Astrocyte (in vitro differentiated cells and primary cell): ENCODE measurements around the gene METTL16. TPM values are rescaled to one million over a fixed set of nuclear protein-coding genes. Genes with fewer than 3 reads are reported as not detected.

Experiments used
- DNase-seq: peaks from one replicate; pipeline ENCODE4 v3.0.0-alpha.2; 2010; ENCODE audit warnings: low read depth
- FAIRE-seq: peaks from 2 replicates; lab custom pipeline; 2011; peaks lifted over from hg19 to GRCh38; lab: Jason Lieb, UNC
- H2AFZ ChIP-seq: 2 replicates; pipeline ENCODE4 v1.6.0; 2012; ENCODE audit warnings: low read depth, low read length, inconsistent platforms
- H3K27ac ChIP-seq: 2 replicates; pipeline ENCODE4 v1.5.1; 2011; ENCODE audit warnings: low read depth, low read length, inconsistent platforms
- H3K27me3 ChIP-seq: 2 replicates; pipeline ENCODE4 v1.6.0; 2011; ENCODE audit warnings: low read length, inconsistent platforms; ENCODE audit not compliant: insufficient read depth
- H3K36me3 ChIP-seq: 2 replicates; pipeline ENCODE4 v1.5.1; 2011; ENCODE audit warnings: low read length, inconsistent platforms; ENCODE audit not compliant: insufficient read depth
- H3K4me1 ChIP-seq: 2 replicates; pipeline ENCODE4 v1.5.1; 2011; ENCODE audit warnings: low read length, inconsistent platforms; ENCODE audit not compliant: insufficient read depth
- H3K4me2 ChIP-seq: 2 replicates; pipeline ENCODE4 v1.6.0; 2012; ENCODE audit warnings: low read length, inconsistent platforms
- H3K4me3 ChIP-seq: 2 replicates; pipeline ENCODE4 v1.5.1; 2011; ENCODE audit warnings: low read depth, mild to moderate bottlenecking, low read length, inconsistent platforms; ENCODE audit not compliant: insufficient read depth
- H3K79me2 ChIP-seq: 2 replicates; pipeline ENCODE4 v1.6.0; 2012; ENCODE audit warnings: mild to moderate bottlenecking, low read length, inconsistent platforms; ENCODE audit not compliant: insufficient read depth
- H3K9ac ChIP-seq: 2 replicates; pipeline ENCODE4 v1.6.0; 2012; ENCODE audit warnings: mild to moderate bottlenecking, low read length, inconsistent platforms
- H3K9me3 ChIP-seq: 2 replicates; pipeline ENCODE4 v1.5.1; 2012; ENCODE audit warnings: low read depth, mild to moderate bottlenecking, low read length, inconsistent platforms; ENCODE audit not compliant: insufficient read depth
- H4K20me1 ChIP-seq: 2 replicates; pipeline ENCODE4 v1.6.0; 2012; ENCODE audit warnings: low read length, inconsistent platforms; ENCODE audit not compliant: insufficient read depth
- H3K27ac Mint-ChIP-seq: one replicate; pipeline ENCODE4 v1.8.0; 2021; ENCODE audit warnings: mild to moderate bottlenecking, mixed read lengths; ENCODE audit not compliant: unreplicated experiment
- H3K27me3 Mint-ChIP-seq: one replicate; pipeline ENCODE4 v1.8.0; 2021; ENCODE audit warnings: low read depth, mixed read lengths; ENCODE audit not compliant: unreplicated experiment
- H3K36me3 Mint-ChIP-seq: one replicate; pipeline ENCODE4 v1.8.0; 2021; ENCODE audit warnings: low read depth, mixed read lengths; ENCODE audit not compliant: unreplicated experiment
- H3K4me1 Mint-ChIP-seq: one replicate; pipeline ENCODE4 v1.8.0; 2021; ENCODE audit warnings: low read depth, mixed read lengths; ENCODE audit not compliant: unreplicated experiment
- H3K4me3 Mint-ChIP-seq: one replicate; pipeline ENCODE4 v1.8.0; 2021; ENCODE audit warnings: mild to moderate bottlenecking, moderate library complexity, mixed read lengths; ENCODE audit not compliant: unreplicated experiment
- H3K9me3 Mint-ChIP-seq: one replicate; pipeline ENCODE4 v1.8.0; 2021; ENCODE audit warnings: mild to moderate bottlenecking, mixed read lengths; ENCODE audit not compliant: unreplicated experiment
- EZH2 ChIP-seq: IDR thresholded peaks from 2 replicates; pipeline ENCODE4 v1.6.1; 2012; ENCODE audit warnings: mild to moderate bottlenecking, low read length, inconsistent platforms; ENCODE audit not compliant: insufficient read depth
- total RNA-seq: library from RNA; stranded (reverse); gene quantifications from 2 replicates; pipeline ENCODE4 v1.2.1, GENCODE V29; 2021
- TF ChIP-seq, protein P1 (sequence below): IDR thresholded peaks from 2 replicates; pipeline ENCODE4 v1.5.1; 2011; ENCODE audit warnings: low read depth, mild to moderate bottlenecking, inconsistent platforms, low read length, moderate library complexity; ENCODE audit not compliant: insufficient read depth

METTL16 gene
- total RNA-seq, 1 donor from 2014 or later, result 28.4 TPM

DNA sequence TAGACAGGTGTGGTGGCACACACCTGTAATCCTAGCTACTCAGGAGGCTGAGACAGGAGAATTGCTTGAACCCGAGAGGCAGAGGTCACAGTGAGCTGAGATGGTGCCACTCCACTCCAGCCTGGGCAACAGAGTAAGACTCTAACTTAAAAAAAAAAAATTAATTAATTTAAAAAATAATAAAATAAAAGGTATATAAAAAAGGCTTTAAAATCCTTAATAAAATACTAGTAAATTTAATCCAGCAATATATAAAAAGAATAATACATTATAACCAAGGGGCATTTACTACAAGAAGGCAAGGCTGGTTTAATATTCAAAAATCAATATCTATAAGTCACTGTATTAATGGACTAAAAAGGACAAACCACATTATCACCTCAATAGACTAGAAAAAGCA is 66.0 kb downstream of the METTL16 start:
- Mint-ChIP-seq H3K4me1 (no peaks in the 10 kb centered on the region), H3K27ac (no peak overlapping the region), H3K36me3 (peaks cover 11% of the 10 kb centered on the region), H3K9me3 (peaks cover 2% of the 10 kb centered on the region), H3K4me3 (no peak overlapping the region), H3K27me3 (no peaks in the 10 kb centered on the region)
- no peak overlapping the region for H3K9ac ChIP-seq
- no peak overlapping the region for H3K27ac ChIP-seq
- H3K4me1 ChIP-seq, result peaks cover 1% of the 10 kb centered on the region
- H3K9me3 ChIP-seq, result no peaks in the 10 kb centered on the region
- no peak overlapping the region for H2AFZ ChIP-seq
- H4K20me1 ChIP-seq, result no peaks in the 10 kb centered on the region
- no peak for FAIRE-seq
- no peaks in the 10 kb centered on the region for H3K27me3 ChIP-seq
- TF ChIP-seq, protein P1, sequence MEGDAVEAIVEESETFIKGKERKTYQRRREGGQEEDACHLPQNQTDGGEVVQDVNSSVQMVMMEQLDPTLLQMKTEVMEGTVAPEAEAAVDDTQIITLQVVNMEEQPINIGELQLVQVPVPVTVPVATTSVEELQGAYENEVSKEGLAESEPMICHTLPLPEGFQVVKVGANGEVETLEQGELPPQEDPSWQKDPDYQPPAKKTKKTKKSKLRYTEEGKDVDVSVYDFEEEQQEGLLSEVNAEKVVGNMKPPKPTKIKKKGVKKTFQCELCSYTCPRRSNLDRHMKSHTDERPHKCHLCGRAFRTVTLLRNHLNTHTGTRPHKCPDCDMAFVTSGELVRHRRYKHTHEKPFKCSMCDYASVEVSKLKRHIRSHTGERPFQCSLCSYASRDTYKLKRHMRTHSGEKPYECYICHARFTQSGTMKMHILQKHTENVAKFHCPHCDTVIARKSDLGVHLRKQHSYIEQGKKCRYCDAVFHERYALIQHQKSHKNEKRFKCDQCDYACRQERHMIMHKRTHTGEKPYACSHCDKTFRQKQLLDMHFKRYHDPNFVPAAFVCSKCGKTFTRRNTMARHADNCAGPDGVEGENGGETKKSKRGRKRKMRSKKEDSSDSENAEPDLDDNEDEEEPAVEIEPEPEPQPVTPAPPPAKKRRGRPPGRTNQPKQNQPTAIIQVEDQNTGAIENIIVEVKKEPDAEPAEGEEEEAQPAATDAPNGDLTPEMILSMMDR, result no peak
- no peak for TF ChIP-seq EZH2
- H3K4me2 ChIP-seq, result no peak overlapping the region
- no peak for DNase-seq
- no peaks in the 10 kb centered on the region for H3K79me2 ChIP-seq
- no peak overlapping the region for H3K4me3 ChIP-seq
- peaks cover 8% of the 10 kb centered on the region for H3K36me3 ChIP-seq

DNA sequence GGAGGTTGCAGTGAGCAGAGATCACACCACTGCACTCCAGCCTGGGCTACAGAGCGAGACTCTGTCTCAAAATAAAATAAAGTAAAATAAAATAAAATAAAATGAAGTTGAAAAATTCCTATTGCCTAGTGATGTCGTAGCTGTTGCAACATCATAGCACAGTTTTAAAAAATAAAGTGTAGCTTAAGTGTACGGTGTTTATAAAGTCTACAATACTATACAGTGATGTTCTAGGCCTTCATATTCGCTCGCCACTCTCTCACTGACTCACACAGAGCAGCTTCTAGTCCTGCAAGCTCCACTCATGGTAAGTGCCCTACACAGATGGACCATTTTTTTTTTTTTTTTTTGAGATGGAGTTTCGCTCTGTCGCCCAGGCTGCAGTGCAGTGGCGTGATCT is 67.3 kb downstream of the METTL16 start:
- H3K27ac ChIP-seq, result no peak overlapping the region
- Mint-ChIP-seq H3K9me3 (peaks cover 2% of the 10 kb centered on the region), H3K27me3 (no peaks in the 10 kb centered on the region), H3K36me3 (peaks cover 10% of the 10 kb centered on the region), H3K27ac (no peak overlapping the region), H3K4me1 (peaks cover under 1% of the 10 kb centered on the region), H3K4me3 (no peak overlapping the region)
- peaks cover 9% of the 10 kb centered on the region for H3K36me3 ChIP-seq
- no peak overlapping the region for H3K9ac ChIP-seq
- DNase-seq (no peak), FAIRE-seq (no peak)
- TF ChIP-seq, protein P1, result no peak
- no peak for TF ChIP-seq EZH2
- no peak overlapping the region for H3K4me2 ChIP-seq
- no peak overlapping the region for H3K4me3 ChIP-seq
- no peaks in the 10 kb centered on the region for H3K27me3 ChIP-seq
- no peak overlapping the region for H2AFZ ChIP-seq
- peaks cover 5% of the 10 kb centered on the region for H3K4me1 ChIP-seq
- H3K79me2 ChIP-seq, result no peaks in the 10 kb centered on the region
- H4K20me1 ChIP-seq, result no peaks in the 10 kb centered on the region
- no peaks in the 10 kb centered on the region for H3K9me3 ChIP-seq

DNA sequence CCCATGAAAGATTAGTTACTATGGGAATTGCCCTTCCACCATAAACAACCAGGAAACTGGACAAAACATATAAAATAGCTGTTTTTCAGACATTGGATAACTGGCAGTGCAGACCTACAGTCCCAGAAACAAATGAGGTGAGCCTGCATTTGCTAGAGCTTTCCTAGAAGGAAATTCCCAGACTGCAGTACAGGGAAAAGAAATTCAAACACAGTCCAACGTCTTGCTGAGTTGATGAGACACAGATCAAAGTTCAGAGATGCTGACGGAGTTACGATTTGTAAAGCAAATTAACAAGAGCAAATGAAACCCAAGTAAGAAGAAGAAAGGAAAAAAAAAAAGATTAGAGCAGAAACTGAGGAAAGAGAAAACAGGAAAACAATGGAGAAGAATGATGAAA is 69.5 kb downstream of the METTL16 start:
- Histone ChIP-seq H3K4me3 (no peak overlapping the region), H3K4me1 (peaks cover 10% of the 10 kb centered on the region), H3K27me3 (no peaks in the 10 kb centered on the region), H4K20me1 (no peaks in the 10 kb centered on the region), H3K79me2 (no peaks in the 10 kb centered on the region), H3K9me3 (no peaks in the 10 kb centered on the region), H3K36me3 (peaks cover 14% of the 10 kb centered on the region), H2AFZ (no peak overlapping the region), H3K27ac (no peak overlapping the region), H3K9ac (no peak overlapping the region), H3K4me2 (no peak overlapping the region)
- Mint-ChIP-seq H3K27me3 (no peaks in the 10 kb centered on the region), H3K27ac (no peak overlapping the region), H3K36me3 (peaks cover 11% of the 10 kb centered on the region), H3K9me3 (peaks cover 2% of the 10 kb centered on the region), H3K4me1 (peaks cover 8% of the 10 kb centered on the region), H3K4me3 (no peak overlapping the region)
- FAIRE-seq (no peak), DNase-seq (no peak)
- no peak for TF ChIP-seq EZH2
- TF ChIP-seq, protein P1, result no peak
